ENCODE measurements around the gene JPH3.

The JPH3 gene

DNA sequence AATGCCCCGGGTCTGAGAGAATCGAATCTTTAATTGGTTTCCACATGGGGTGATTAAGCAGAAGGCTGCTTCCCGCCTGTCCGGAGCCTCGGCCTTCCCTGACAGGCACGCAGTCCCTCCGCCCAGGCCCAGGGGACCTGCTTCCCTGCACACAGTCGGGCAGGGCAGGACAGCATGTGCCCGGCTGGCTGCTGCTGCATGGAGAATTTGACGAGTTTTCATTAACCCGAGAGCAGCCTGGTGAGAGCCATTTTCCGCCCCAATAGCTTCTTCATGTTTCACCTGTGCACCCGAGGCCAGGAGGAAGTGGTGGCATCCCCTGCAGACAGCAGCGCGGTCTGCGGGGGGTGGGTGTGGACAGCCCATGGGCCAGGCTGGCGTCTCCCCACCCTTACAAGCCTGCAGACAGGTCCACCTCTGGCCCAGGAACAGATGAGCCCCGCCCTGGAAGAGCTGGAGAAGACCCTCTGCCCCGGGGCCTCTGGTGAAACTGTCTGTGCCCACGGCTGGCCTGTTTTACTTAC, 96.4 kb downstream of the JPH3 start:
- no peak for DNase-seq

GRCh38 chr16:87700406-87701077, 98.2 kb downstream of the JPH3 start:
- Histone ChIP-seq H3K36me3 (replicated peaks) (peaks cover 4% of the 10 kb centered on the region), H3K27me3 (replicated peaks) (no peaks in the 10 kb centered on the region), H3K4me3 (ENCODE audit: low read depth, low read length) (no peak overlapping the region), H3K27ac (no peak overlapping the region)
- TF ChIP-seq, protein P1, sequence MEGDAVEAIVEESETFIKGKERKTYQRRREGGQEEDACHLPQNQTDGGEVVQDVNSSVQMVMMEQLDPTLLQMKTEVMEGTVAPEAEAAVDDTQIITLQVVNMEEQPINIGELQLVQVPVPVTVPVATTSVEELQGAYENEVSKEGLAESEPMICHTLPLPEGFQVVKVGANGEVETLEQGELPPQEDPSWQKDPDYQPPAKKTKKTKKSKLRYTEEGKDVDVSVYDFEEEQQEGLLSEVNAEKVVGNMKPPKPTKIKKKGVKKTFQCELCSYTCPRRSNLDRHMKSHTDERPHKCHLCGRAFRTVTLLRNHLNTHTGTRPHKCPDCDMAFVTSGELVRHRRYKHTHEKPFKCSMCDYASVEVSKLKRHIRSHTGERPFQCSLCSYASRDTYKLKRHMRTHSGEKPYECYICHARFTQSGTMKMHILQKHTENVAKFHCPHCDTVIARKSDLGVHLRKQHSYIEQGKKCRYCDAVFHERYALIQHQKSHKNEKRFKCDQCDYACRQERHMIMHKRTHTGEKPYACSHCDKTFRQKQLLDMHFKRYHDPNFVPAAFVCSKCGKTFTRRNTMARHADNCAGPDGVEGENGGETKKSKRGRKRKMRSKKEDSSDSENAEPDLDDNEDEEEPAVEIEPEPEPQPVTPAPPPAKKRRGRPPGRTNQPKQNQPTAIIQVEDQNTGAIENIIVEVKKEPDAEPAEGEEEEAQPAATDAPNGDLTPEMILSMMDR (IDR thresholded peaks at IDR 0.05; ENCODE audit: low read depth, low read length, missing control alignments), result no peak
- DNase-seq, result no peak
- in situ Hi-C loops (cut with HindIII; ENCODE audit: low pct_ligation_motif_present, low sequenced_read_pairs), result no loop called here

More for the DNA sequence above, 96.4 kb downstream of the JPH3 start:
- in situ Hi-C loops (cut with HindIII; ENCODE audit: low pct_ligation_motif_present, low sequenced_read_pairs), result no loop called here
- TF ChIP-seq, protein P1 (IDR thresholded peaks at IDR 0.05; ENCODE audit: low read depth, low read length, missing control alignments), result no peak
- Histone ChIP-seq H3K36me3 (replicated peaks) (peaks cover 4% of the 10 kb centered on the region), H3K4me3 (ENCODE audit: low read depth, low read length) (no peak overlapping the region), H3K27ac (no peak overlapping the region), H3K27me3 (replicated peaks) (no peaks in the 10 kb centered on the region)

GRCh38 chr16:87701078-87701460, 98.8 kb downstream of the JPH3 start:
- Histone ChIP-seq H3K4me3 (ENCODE audit: low read depth, low read length) (no peak overlapping the region), H3K27ac (no peak overlapping the region), H3K36me3 (replicated peaks) (peaks cover 4% of the 10 kb centered on the region), H3K27me3 (replicated peaks) (no peaks in the 10 kb centered on the region)
- DNase-seq, result no peak
- TF ChIP-seq, protein P1 (IDR thresholded peaks at IDR 0.05; ENCODE audit: low read depth, low read length, missing control alignments), result no peak
- in situ Hi-C loops (cut with HindIII; ENCODE audit: low pct_ligation_motif_present, low sequenced_read_pairs), result no loop called here

DNA sequence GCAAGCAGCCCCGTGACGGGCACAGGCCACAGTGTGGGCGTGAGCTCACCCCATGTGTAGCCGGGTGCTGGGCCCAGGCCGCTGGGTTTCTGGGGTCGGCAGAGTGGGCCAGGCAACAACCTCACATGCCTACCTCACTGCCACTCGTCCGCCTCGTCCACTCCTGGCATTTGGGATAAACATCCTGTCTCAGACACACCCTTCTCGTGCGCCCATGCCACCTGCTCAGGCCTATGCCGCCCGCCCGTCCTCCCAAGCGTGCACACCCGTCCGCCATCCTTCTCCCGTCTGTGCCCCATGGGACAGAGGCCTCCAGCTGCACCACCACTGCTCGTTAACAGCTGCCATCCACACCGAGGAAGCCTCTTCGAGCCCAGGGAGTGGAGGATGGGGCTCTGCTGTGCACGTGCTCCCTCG, 99.2 kb downstream of the JPH3 start:
- no peak overlapping the region for H3K4me3 ChIP-seq (ENCODE audit: low read depth, low read length)
- in situ Hi-C loops (cut with HindIII; ENCODE audit: low pct_ligation_motif_present, low sequenced_read_pairs), result no loop called here
- H3K27me3 ChIP-seq (replicated peaks), result no peaks in the 10 kb centered on the region
- peaks cover 4% of the 10 kb centered on the region for H3K36me3 ChIP-seq (replicated peaks)
- no peak for DNase-seq
- TF ChIP-seq, protein P1 (IDR thresholded peaks at IDR 0.05; ENCODE audit: low read depth, low read length, missing control alignments), result no peak
- H3K27ac ChIP-seq, result no peak overlapping the region

DNA sequence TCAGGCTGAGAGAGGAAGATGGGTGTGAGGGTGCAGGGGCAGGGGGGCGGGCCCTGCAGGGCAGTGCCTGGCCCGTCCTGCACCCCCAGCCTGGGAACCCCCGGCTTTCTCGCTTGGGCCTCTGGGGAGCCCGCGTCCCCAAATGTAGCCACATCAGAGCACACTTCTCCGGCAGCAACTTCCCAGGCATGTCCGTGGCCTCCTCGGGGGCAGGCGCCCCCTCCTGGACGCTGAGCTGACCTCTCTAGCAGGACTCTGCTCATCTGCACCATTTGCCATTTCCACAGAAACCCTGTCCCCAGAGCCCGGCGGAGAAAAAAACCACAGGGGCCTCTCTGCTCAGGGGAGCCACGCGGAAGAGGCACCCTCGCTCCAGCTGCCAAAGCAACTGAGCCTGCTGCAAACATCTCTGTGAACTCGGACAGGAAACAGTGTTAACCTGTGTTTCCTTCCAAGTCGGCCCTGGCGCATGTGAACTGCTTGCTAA, 100.1 kb downstream of the JPH3 start:
- in situ Hi-C loops (cut with HindIII; ENCODE audit: low pct_ligation_motif_present, low sequenced_read_pairs), result no loop called here
- peaks cover 4% of the 10 kb centered on the region for H3K36me3 ChIP-seq (replicated peaks)
- H3K27me3 ChIP-seq (replicated peaks), result no peaks in the 10 kb centered on the region
- no peak overlapping the region for H3K27ac ChIP-seq
- H3K4me3 ChIP-seq (ENCODE audit: low read depth, low read length), result no peak overlapping the region
- DNase-seq, result peak; percentile 16
- TF ChIP-seq, protein P1 (IDR thresholded peaks at IDR 0.05; ENCODE audit: low read depth, low read length, missing control alignments), result peak; percentile 80

Measured in brain microvascular endothelial cell (primary cell).